GM23338 (cell line): ENCODE results near the gene MSS51. TPM values are rescaled to one million over a fixed set of nuclear protein-coding genes. Genes with fewer than 3 reads are reported as not detected.

ENCODE experiments used
- EZH2 ChIP-seq: fragments of 200-600 bp; sonication (generic); IDR thresholded peaks from one replicate; pipeline ENCODE4 v1.8.0; 2017; ENCODE audit warnings: antibody characterized with exemption, mild to moderate bottlenecking, low read depth; ENCODE audit not compliant: unreplicated experiment
- EZH2phosphoT487 ChIP-seq: fragments of 200-600 bp; sonication (generic); IDR thresholded peaks from one replicate; pipeline ENCODE4 v1.8.1; 2018; ENCODE audit warnings: antibody characterized with exemption; ENCODE audit not compliant: unreplicated experiment
- POLR2AphosphoS5 ChIP-seq: IDR thresholded peaks from 2 replicates; pipeline ENCODE4 v1.6.1; 2016; ENCODE audit warnings: antibody characterized with exemption, low read depth
- STAT1 ChIP-seq: IDR thresholded peaks from one replicate; pipeline ENCODE4 v1.6.1; 2016; ENCODE audit warnings: antibody characterized with exemption; ENCODE audit not compliant: unreplicated experiment
- ZNF114 ChIP-seq: fragments of 250-450 bp; sonication (Bioruptor Pico); IDR thresholded peaks from 2 replicates; pipeline ENCODE4 v1.5.0; 2020; ENCODE audit warnings: mild to moderate bottlenecking, moderate library complexity
- polyA plus RNA-seq: library from polyadenylated mRNA; unstranded; fragments of >200 nt; fragmentation: Nextera tagmentation; extraction: Ambion mirVana; gene quantifications from 2 replicates; pipeline ENCODE4 v1.2.1, GENCODE V29; 2016
- total RNA-seq: library from RNA; depleted of rRNA; stranded (reverse); fragments of >200 nt; shearing (Covaris generic); gene quantifications from 2 replicates; pipeline ENCODE4 v1.2.3, GENCODE V29; 2014
- TF ChIP-seq, protein P1 (sequence below): fragments of 250-450 bp; sonication (Bioruptor Pico); IDR thresholded peaks from 2 replicates; pipeline ENCODE4 v1.5.0; 2020; ENCODE audit warnings: mild to moderate bottlenecking, moderate library complexity
- TF ChIP-seq, protein P2 (sequence below): IDR thresholded peaks from one replicate; pipeline ENCODE4 v1.6.1; 2018; ENCODE audit warnings: antibody characterized with exemption; ENCODE audit not compliant: unreplicated experiment

MSS51 gene
- total and polyA plus RNA-seq, 2 experiments from 2014 or later, result 1.1 to 5.1 TPM

GRCh38 chr10:73423309-73423708, 10.1 kb downstream of the MSS51 start (continued):
- TF ChIP-seq, protein P1, sequence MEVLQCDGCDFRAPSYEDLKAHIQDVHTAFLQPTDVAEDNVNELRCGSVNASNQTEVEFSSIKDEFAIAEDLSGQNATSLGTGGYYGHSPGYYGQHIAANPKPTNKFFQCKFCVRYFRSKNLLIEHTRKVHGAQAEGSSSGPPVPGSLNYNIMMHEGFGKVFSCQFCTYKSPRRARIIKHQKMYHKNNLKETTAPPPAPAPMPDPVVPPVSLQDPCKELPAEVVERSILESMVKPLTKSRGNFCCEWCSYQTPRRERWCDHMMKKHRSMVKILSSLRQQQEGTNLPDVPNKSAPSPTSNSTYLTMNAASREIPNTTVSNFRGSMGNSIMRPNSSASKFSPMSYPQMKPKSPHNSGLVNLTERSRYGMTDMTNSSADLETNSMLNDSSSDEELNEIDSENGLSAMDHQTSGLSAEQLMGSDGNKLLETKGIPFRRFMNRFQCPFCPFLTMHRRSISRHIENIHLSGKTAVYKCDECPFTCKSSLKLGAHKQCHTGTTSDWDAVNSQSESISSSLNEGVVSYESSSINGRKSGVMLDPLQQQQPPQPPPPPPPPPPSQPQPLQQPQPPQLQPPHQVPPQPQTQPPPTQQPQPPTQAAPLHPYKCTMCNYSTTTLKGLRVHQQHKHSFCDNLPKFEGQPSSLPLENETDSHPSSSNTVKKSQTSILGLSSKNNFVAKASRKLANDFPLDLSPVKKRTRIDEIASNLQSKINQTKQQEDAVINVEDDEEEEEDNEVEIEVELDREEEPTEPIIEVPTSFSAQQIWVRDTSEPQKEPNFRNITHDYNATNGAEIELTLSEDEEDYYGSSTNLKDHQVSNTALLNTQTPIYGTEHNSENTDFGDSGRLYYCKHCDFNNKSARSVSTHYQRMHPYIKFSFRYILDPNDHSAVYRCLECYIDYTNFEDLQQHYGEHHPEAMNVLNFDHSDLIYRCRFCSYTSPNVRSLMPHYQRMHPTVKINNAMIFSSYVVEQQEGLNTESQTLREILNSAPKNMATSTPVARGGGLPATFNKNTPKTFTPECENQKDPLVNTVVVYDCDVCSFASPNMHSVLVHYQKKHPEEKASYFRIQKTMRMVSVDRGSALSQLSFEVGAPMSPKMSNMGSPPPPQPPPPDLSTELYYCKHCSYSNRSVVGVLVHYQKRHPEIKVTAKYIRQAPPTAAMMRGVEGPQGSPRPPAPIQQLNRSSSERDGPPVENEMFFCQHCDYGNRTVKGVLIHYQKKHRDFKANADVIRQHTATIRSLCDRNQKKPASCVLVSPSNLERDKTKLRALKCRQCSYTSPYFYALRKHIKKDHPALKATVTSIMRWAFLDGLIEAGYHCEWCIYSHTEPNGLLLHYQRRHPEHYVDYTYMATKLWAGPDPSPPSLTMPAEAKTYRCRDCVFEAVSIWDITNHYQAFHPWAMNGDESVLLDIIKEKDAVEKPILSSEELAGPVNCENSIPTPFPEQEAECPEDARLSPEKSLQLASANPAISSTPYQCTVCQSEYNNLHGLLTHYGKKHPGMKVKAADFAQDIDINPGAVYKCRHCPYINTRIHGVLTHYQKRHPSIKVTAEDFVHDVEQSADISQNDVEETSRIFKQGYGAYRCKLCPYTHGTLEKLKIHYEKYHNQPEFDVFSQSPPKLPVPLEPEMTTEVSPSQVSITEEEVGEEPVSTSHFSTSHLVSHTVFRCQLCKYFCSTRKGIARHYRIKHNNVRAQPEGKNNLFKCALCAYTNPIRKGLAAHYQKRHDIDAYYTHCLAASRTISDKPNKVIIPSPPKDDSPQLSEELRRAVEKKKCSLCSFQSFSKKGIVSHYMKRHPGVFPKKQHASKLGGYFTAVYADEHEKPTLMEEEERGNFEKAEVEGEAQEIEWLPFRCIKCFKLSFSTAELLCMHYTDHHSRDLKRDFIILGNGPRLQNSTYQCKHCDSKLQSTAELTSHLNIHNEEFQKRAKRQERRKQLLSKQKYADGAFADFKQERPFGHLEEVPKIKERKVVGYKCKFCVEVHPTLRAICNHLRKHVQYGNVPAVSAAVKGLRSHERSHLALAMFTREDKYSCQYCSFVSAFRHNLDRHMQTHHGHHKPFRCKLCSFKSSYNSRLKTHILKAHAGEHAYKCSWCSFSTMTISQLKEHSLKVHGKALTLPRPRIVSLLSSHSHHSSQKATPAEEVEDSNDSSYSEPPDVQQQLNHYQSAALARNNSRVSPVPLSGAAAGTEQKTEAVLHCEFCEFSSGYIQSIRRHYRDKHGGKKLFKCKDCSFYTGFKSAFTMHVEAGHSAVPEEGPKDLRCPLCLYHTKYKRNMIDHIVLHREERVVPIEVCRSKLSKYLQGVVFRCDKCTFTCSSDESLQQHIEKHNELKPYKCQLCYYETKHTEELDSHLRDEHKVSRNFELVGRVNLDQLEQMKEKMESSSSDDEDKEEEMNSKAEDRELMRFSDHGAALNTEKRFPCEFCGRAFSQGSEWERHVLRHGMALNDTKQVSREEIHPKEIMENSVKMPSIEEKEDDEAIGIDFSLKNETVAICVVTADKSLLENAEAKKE (CRISPR knock-in tag), result no peak
- no peak for TF ChIP-seq ZNF114 (CRISPR knock-in tag)
- no peak for TF ChIP-seq EZH2phosphoT487
- no peak for TF ChIP-seq STAT1
- no peak for TF ChIP-seq POLR2AphosphoS5
- TF ChIP-seq EZH2, result no peak
- TF ChIP-seq, protein P2, sequence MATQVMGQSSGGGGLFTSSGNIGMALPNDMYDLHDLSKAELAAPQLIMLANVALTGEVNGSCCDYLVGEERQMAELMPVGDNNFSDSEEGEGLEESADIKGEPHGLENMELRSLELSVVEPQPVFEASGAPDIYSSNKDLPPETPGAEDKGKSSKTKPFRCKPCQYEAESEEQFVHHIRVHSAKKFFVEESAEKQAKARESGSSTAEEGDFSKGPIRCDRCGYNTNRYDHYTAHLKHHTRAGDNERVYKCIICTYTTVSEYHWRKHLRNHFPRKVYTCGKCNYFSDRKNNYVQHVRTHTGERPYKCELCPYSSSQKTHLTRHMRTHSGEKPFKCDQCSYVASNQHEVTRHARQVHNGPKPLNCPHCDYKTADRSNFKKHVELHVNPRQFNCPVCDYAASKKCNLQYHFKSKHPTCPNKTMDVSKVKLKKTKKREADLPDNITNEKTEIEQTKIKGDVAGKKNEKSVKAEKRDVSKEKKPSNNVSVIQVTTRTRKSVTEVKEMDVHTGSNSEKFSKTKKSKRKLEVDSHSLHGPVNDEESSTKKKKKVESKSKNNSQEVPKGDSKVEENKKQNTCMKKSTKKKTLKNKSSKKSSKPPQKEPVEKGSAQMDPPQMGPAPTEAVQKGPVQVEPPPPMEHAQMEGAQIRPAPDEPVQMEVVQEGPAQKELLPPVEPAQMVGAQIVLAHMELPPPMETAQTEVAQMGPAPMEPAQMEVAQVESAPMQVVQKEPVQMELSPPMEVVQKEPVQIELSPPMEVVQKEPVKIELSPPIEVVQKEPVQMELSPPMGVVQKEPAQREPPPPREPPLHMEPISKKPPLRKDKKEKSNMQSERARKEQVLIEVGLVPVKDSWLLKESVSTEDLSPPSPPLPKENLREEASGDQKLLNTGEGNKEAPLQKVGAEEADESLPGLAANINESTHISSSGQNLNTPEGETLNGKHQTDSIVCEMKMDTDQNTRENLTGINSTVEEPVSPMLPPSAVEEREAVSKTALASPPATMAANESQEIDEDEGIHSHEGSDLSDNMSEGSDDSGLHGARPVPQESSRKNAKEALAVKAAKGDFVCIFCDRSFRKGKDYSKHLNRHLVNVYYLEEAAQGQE, result no peak
